Measurements from ENCODE around the gene TMOD2.

DNA sequence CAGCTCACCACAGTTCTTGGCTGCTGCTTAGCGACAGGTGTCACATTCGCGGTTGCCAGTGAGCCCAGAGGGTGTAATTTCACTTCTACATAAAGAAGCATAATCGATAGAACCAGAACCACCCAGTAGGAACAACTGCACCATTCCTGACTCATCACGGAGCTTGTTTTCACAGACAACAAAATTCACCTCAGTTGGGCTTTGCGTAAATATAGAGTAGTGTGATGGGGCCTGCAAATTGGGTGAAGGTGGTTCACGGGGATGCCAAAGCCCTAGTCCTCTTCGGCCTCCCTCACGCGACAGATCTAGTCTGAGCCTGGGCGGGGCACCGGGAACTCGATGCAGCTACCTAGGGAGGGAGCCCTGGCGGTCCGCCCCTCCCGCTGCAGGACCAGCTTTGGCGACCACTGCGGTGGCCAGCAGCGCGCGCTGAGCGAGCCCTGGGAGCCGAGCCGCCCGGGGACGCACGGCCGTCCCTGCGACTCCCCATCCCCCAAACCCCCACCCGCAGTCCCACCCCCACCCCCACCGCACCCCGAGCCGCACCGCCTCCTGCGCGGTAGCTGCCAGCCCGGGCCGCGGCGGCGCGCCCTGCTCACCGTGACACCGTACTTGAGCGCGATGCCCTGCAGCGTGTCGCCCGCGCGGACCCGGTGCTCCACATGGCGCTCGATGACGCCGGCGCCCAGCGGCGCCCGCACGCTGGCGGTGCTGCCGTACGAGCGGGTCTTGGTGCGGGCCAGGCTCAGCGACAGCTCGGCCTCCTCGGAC is 14.5 kb upstream of the TMOD2 start:
- TF ChIP-seq, protein P1, sequence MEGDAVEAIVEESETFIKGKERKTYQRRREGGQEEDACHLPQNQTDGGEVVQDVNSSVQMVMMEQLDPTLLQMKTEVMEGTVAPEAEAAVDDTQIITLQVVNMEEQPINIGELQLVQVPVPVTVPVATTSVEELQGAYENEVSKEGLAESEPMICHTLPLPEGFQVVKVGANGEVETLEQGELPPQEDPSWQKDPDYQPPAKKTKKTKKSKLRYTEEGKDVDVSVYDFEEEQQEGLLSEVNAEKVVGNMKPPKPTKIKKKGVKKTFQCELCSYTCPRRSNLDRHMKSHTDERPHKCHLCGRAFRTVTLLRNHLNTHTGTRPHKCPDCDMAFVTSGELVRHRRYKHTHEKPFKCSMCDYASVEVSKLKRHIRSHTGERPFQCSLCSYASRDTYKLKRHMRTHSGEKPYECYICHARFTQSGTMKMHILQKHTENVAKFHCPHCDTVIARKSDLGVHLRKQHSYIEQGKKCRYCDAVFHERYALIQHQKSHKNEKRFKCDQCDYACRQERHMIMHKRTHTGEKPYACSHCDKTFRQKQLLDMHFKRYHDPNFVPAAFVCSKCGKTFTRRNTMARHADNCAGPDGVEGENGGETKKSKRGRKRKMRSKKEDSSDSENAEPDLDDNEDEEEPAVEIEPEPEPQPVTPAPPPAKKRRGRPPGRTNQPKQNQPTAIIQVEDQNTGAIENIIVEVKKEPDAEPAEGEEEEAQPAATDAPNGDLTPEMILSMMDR (conservative IDR thresholded peaks at IDR 0.05; ENCODE audit: low read length) = no peak
- TF ChIP-seq EZH2phosphoT487 (IDR thresholded peaks at IDR 0.05; ENCODE audit: borderline replicate concordance) = no peak

Data from Loucy (cell line).